Measurements from ENCODE around the gene CD22. TPM values are rescaled to one million over a fixed set of nuclear protein-coding genes. Genes with fewer than 3 reads are reported as not detected.

Gene CD22
- total and polyA plus RNA-seq, 10 of the 15 experiments (the other 5 are each of a cell fraction or from before 2014, with no cell fraction given) = 23.0 to 344 (median 181) TPM

GRCh38 chr19:35334144-35334753 is 5.3 kb downstream of the CD22 start (continued):
- TF ChIP-seq, protein P1, sequence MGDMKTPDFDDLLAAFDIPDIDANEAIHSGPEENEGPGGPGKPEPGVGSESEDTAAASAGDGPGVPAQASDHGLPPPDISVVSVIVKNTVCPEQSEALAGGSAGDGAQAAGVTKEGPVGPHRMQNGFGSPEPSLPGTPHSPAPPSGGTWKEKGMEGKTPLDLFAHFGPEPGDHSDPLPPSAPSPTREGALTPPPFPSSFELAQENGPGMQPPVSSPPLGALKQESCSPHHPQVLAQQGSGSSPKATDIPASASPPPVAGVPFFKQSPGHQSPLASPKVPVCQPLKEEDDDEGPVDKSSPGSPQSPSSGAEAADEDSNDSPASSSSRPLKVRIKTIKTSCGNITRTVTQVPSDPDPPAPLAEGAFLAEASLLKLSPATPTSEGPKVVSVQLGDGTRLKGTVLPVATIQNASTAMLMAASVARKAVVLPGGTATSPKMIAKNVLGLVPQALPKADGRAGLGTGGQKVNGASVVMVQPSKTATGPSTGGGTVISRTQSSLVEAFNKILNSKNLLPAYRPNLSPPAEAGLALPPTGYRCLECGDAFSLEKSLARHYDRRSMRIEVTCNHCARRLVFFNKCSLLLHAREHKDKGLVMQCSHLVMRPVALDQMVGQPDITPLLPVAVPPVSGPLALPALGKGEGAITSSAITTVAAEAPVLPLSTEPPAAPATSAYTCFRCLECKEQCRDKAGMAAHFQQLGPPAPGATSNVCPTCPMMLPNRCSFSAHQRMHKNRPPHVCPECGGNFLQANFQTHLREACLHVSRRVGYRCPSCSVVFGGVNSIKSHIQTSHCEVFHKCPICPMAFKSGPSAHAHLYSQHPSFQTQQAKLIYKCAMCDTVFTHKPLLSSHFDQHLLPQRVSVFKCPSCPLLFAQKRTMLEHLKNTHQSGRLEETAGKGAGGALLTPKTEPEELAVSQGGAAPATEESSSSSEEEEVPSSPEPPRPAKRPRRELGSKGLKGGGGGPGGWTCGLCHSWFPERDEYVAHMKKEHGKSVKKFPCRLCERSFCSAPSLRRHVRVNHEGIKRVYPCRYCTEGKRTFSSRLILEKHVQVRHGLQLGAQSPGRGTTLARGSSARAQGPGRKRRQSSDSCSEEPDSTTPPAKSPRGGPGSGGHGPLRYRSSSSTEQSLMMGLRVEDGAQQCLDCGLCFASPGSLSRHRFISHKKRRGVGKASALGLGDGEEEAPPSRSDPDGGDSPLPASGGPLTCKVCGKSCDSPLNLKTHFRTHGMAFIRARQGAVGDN (IDR thresholded peaks at IDR 0.05) = no peak
- no peak; the same call in 1 of the 2 replicates for TF ChIP-seq RAD51 (IDR thresholded peaks at IDR 0.05)
- no peak for TF ChIP-seq SRF (IDR thresholded peaks at IDR 0.05; ENCODE audit: low read depth in 2 of 2, low read length in 2 of 2)
- TF ChIP-seq BMI1 (IDR thresholded peaks at IDR 0.05; ENCODE audit: borderline replicate concordance) = no peak; the same call in 1 of the 2 replicates
- TF ChIP-seq SIN3A (IDR thresholded peaks at IDR 0.05; ENCODE audit: low read depth, low read length) = no peak
- TF ChIP-seq FOXK2 (IDR thresholded peaks at IDR 0.05) = no peak
- no peak for TF ChIP-seq NR2F1 (conservative IDR thresholded peaks at IDR 0.05)
